Measurements from ENCODE around the gene CNTNAP2. TPM values are rescaled to one million over a fixed set of nuclear protein-coding genes. Genes with fewer than 3 reads are reported as not detected.

Gene CNTNAP2
- total RNA-seq, 1 donor from 2014 or later, result 5.4 TPM

GRCh38 chr7:146345251-146345650, 228.7 kb downstream of the CNTNAP2 start:
- TF ChIP-seq CTCF (IDR thresholded peaks at IDR 0.05; ENCODE audit: unreplicated experiment), result no peak
- peaks cover 4% of the 10 kb centered on the region for H3K9me3 Mint-ChIP-seq (ENCODE audit: unreplicated experiment)
- H3K4me3 Mint-ChIP-seq (ENCODE audit: unreplicated experiment), result no peak overlapping the region
- no peak for DNase-seq (ENCODE audit: low spot score)
- no peaks in the 10 kb centered on the region for H3K36me3 Mint-ChIP-seq (ENCODE audit: low read depth, unreplicated experiment)
- H3K27me3 Mint-ChIP-seq (ENCODE audit: unreplicated experiment), result no peaks in the 10 kb centered on the region
- H3K27ac Mint-ChIP-seq (ENCODE audit: unreplicated experiment), result no peak overlapping the region
- no peaks in the 10 kb centered on the region for H3K4me1 Mint-ChIP-seq (ENCODE audit: unreplicated experiment)

- TF ChIP-seq CTCF (IDR thresholded peaks at IDR 0.05; ENCODE audit: unreplicated experiment), result no peak
- no peaks in the 10 kb centered on the region for H3K27me3 Mint-ChIP-seq (ENCODE audit: unreplicated experiment)
- no peaks in the 10 kb centered on the region for H3K4me1 Mint-ChIP-seq (ENCODE audit: unreplicated experiment)
- H3K36me3 Mint-ChIP-seq (ENCODE audit: low read depth, unreplicated experiment), result no peaks in the 10 kb centered on the region
- H3K27ac Mint-ChIP-seq (ENCODE audit: unreplicated experiment), result no peak overlapping the region
- no peak for DNase-seq (ENCODE audit: low spot score)
- peaks cover 4% of the 10 kb centered on the region for H3K9me3 Mint-ChIP-seq (ENCODE audit: unreplicated experiment)
- H3K4me3 Mint-ChIP-seq (ENCODE audit: unreplicated experiment), result no peak overlapping the region
These were observed 229.5 kb downstream of the CNTNAP2 start for GRCh38 chr7:146346096-146346495.

GRCh38 chr7:146355216-146355615, 238.6 kb downstream of the CNTNAP2 start:
- Mint-ChIP-seq H3K27ac (ENCODE audit: unreplicated experiment) (no peak overlapping the region), H3K4me3 (ENCODE audit: unreplicated experiment) (no peak overlapping the region), H3K4me1 (ENCODE audit: unreplicated experiment) (no peaks in the 10 kb centered on the region), H3K36me3 (ENCODE audit: low read depth, unreplicated experiment) (no peaks in the 10 kb centered on the region), H3K9me3 (ENCODE audit: unreplicated experiment) (no peaks in the 10 kb centered on the region), H3K27me3 (ENCODE audit: unreplicated experiment) (no peaks in the 10 kb centered on the region)
- TF ChIP-seq CTCF (IDR thresholded peaks at IDR 0.05; ENCODE audit: unreplicated experiment), result no peak
- no peak for DNase-seq (ENCODE audit: low spot score)

- Mint-ChIP-seq H3K27ac (ENCODE audit: unreplicated experiment) (no peak overlapping the region), H3K36me3 (ENCODE audit: low read depth, unreplicated experiment) (no peaks in the 10 kb centered on the region), H3K4me3 (ENCODE audit: unreplicated experiment) (no peak overlapping the region), H3K9me3 (ENCODE audit: unreplicated experiment) (peaks cover 6% of the 10 kb centered on the region), H3K4me1 (ENCODE audit: unreplicated experiment) (no peaks in the 10 kb centered on the region), H3K27me3 (ENCODE audit: unreplicated experiment) (peaks cover 4% of the 10 kb centered on the region)
- no peak for DNase-seq (ENCODE audit: low spot score)
- TF ChIP-seq CTCF (IDR thresholded peaks at IDR 0.05; ENCODE audit: unreplicated experiment), result no peak
These were observed 242.6 kb downstream of the CNTNAP2 start for GRCh38 chr7:146359176-146359575.

GRCh38 chr7:146366938-146367337, 250.3 kb downstream of the CNTNAP2 start:
- no peak for DNase-seq (ENCODE audit: low spot score)
- H3K4me3 Mint-ChIP-seq (ENCODE audit: unreplicated experiment), result no peak overlapping the region
- H3K9me3 Mint-ChIP-seq (ENCODE audit: unreplicated experiment), result peaks cover 6% of the 10 kb centered on the region
- no peak overlapping the region for H3K27ac Mint-ChIP-seq (ENCODE audit: unreplicated experiment)
- no peaks in the 10 kb centered on the region for H3K36me3 Mint-ChIP-seq (ENCODE audit: low read depth, unreplicated experiment)
- H3K4me1 Mint-ChIP-seq (ENCODE audit: unreplicated experiment), result no peaks in the 10 kb centered on the region
- TF ChIP-seq CTCF (IDR thresholded peaks at IDR 0.05; ENCODE audit: unreplicated experiment), result no peak
- H3K27me3 Mint-ChIP-seq (ENCODE audit: unreplicated experiment), result peaks cover 4% of the 10 kb centered on the region
